Transverse colon (tissue), 4 donors: ENCODE results near the gene NEURL1.

Experiments used
- EP300 ChIP-seq: sonication (generic); formaldehyde crosslinking; IDR thresholded peaks from one replicate; pipeline ENCODE4 v1.6.1; 2017; ENCODE audit warnings: antibody characterized with exemption, low read depth
- POLR2A ChIP-seq: fragments of 450-650 bp; IDR thresholded peaks from one replicate; pipeline ENCODE4 v1.6.1; 2016; ENCODE audit warnings: antibody characterized with exemption, mild to moderate bottlenecking, moderate library complexity
- POLR2AphosphoS5 ChIP-seq, 3 donors: sonication (generic); formaldehyde crosslinking; IDR thresholded peaks; one replicate each; pipeline ENCODE4 v1.6.1; 2016; ENCODE audit warnings: antibody characterized with exemption in 3 of 3
- TF ChIP-seq, protein P1 (sequence below), 5 experiments: fragments of 200-600 bp in 3 of 5; fragments of 450-650 bp in 2 of 5; sonication (generic) in 3 of 5; IDR thresholded peaks; 1 replicate in 2 of 5; 2 replicates in 3 of 5; pipeline ENCODE4 v1.5.1; 2016 to 2017; ENCODE audit warnings: antibody characterized with exemption in 5 of 5, inconsistent platforms in 3 of 5, mild to moderate bottlenecking in 2 of 5, moderate library complexity in 1 of 5

DNA sequence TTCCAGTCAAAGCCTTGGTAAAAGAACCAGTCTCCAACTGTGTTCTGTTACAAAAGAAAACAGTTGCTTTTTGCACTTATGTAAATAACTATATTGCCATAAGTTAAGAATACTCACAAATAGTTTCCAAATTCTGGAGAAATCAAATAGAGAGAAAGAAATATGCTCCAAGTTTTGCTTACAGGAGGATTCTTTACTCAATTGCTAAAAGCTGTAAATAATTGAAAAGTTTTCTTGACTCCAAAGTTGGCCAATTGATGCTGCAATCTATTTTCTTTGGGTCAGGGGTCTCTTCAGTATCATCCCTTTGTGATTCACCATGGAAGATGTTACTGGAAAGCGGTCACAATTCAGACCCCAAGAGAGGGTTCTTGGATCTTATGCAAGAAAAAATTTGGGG, 36.0 kb downstream of the NEURL1 start:
- TF ChIP-seq POLR2A: no peak
- no peak for TF ChIP-seq EP300
- TF ChIP-seq, protein P1, sequence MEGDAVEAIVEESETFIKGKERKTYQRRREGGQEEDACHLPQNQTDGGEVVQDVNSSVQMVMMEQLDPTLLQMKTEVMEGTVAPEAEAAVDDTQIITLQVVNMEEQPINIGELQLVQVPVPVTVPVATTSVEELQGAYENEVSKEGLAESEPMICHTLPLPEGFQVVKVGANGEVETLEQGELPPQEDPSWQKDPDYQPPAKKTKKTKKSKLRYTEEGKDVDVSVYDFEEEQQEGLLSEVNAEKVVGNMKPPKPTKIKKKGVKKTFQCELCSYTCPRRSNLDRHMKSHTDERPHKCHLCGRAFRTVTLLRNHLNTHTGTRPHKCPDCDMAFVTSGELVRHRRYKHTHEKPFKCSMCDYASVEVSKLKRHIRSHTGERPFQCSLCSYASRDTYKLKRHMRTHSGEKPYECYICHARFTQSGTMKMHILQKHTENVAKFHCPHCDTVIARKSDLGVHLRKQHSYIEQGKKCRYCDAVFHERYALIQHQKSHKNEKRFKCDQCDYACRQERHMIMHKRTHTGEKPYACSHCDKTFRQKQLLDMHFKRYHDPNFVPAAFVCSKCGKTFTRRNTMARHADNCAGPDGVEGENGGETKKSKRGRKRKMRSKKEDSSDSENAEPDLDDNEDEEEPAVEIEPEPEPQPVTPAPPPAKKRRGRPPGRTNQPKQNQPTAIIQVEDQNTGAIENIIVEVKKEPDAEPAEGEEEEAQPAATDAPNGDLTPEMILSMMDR (IDR thresholded peaks at IDR 0.05): no peak
- TF ChIP-seq POLR2AphosphoS5 (IDR thresholded peaks at IDR 0.05): no peak
